Measurements from ENCODE around the gene NOSTRIN.

NOSTRIN gene

DNA sequence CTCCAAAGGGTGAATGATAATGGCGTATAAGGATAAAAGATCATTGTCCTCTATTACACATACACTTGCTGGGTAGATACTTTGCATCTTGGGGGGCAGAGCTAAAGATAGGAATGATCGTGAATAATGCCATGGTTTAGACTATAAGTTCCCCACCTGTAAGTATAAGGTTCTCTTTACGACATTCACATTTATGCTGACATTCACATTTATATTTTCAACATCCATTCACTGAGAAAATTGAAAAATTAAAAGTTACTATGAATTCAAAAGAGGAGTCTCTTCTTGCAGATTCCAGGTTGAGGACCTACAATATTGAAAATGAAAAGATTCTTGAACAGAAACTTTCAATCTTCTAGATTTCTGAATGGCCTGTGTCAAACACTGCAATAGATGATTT lies 89.9 kb downstream of the NOSTRIN start:
- no peak for DNase-seq

DNA sequence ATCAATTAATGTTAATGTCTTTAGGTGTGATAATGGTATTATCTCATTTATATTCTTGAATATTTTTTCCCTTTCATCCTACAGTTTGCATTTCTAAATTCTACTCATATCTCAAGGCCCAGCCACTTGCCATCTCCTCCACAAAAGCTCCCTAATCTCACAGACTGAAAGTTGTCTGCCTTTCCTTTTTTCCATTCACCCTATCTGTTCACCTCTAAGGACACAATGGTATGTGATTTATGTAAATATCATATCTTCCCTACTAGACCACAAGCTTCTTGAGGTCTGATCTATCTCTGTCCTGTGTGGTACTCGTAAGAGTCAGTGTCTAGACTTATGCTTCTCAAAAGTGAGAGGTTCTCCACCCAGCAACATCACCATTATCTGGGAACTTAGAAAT lies 91.7 kb downstream of the NOSTRIN start:
- no peak for DNase-seq

DNA sequence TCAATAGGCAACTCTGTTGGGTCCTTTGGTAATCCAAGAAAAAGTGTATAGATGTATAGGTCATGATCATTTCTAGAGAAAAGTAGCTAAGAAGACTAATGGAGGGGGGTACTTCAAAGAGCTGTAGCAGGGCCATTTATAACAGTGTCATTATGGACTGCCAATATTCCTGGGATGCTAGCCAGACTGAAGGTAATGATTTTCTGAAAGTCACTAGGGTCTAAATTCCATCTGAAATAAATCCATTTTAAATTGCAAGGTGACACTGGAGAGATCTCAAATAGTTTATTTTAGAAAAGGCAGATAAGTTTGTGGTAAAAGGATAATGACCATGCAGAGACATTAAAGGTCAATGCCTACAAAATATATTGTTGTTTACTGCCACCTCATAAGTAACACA lies 92.3 kb downstream of the NOSTRIN start:
- DNase-seq, result no peak

DNA sequence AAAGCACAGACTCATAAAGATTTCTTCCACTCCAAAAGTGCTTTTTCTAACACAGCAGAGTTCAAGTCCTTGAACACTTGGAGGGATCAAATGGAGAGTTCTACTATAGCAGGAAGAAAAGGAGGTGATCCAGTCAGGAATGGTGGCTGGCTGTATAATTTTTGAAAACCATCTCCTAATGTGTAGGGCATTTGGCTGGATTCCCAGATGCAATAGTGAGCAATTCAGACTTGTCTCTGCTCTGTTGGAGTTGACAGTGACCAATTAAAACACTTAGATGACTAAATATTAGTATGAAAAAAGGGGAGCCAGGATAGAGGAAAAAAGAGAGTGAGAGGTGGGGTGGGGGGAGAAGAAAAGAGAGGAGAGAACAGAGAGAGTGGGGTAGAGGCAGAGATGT lies 93.3 kb downstream of the NOSTRIN start:
- peak; percentile 25 for DNase-seq

DNA sequence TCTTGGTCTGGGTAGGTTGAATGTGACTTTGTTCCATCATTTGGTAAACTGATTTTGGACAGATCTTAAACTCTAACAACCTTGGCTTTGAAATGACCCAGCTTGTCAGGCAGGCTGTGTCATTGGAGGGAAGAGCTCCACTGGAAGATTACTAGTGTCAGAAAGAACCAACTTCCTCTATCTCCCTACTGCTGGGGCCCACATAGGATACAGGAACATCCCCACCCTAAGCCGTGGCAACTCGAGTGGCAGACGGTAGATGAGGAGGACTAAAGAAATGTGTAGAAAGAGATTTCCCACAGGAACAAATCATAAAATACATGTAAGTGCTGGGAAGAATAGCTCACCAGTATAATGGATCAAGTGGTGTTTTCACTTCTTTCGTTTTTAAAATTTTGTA lies 94.3 kb downstream of the NOSTRIN start:
- DNase-seq, result no peak

DNA sequence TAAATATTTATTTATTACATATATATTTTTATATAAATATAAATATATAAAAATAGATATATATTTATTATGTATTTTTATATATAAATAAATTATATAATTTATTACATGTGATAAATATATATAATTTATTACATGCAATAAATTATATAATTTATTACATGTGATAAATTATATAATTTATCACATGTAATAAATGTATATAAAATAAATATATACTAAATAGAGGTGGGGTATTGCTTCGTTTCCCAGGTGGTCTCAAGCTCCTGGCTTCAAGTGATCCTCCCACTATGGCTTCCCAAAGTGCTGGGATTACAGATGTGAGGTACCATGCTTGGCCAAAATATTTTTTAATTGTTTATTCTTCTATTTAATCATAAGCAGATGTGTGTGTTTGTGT lies 95.0 kb downstream of the NOSTRIN start:
- DNase-seq, result no peak

DNA sequence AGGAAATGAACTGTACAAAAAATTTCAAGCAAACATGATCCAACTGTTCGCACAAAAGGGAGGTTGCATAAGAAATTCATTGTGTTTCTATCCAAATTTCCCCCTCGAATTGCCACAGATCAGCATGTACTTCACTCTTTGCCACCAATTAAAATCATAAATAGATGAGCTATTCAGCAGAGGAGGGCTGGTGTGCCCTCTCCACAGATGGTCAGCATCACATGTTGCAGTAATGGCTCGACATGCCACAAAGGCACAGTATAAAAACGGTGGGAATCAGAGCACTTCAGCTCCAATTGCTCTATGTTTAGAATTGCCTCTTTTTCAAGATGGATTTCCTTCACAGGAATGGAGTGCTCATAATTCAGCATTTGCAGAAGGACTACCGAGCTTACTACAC lies 98.6 kb downstream of the NOSTRIN start, which contains the start of gene G6PC2:
Gene G6PC2, plus strand, starts transcription at position 289 of the 400 bp plus-strand sequence. Its CDS starts 41 bp downstream, at position 330.
- no peak for DNase-seq

DNA sequence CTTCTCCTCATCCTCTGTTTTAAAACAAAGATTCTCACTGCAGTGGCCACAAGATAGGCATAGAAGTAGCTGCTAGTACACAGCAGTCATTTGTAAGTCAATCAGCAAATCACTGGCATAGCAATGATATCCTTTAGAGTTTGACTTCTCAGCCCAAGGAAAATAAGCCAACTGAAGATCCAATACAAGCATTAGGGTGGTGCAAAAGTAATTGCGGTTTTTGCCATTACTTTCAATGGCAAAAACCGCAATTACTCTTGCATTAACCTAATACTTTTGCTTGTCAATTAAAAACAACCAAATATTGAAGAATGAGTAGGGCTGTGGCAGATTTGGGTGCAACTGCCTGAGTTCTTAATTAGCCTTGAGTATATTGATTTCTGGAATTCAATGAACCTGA lies 101.5 kb downstream of the NOSTRIN start:
- no peak for DNase-seq

DNA sequence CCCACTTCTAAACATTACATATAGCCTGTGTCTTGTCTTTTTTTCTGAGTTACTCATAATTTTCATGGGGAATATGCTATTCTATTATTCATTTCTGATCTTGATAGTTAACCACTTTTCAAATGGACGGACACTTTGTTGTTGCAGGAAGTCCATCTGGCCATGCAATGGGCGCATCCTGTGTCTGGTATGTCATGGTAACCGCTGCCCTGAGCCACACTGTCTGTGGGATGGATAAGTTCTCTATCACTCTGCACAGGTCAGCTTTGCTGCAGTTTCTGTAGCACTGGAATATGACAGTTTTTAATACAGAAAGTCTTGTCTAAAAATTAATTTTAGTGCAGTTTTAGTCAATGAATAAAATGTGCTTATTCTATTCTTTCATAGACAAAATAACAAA lies 101.9 kb downstream of the NOSTRIN start:
- DNase-seq, result no peak

DNA sequence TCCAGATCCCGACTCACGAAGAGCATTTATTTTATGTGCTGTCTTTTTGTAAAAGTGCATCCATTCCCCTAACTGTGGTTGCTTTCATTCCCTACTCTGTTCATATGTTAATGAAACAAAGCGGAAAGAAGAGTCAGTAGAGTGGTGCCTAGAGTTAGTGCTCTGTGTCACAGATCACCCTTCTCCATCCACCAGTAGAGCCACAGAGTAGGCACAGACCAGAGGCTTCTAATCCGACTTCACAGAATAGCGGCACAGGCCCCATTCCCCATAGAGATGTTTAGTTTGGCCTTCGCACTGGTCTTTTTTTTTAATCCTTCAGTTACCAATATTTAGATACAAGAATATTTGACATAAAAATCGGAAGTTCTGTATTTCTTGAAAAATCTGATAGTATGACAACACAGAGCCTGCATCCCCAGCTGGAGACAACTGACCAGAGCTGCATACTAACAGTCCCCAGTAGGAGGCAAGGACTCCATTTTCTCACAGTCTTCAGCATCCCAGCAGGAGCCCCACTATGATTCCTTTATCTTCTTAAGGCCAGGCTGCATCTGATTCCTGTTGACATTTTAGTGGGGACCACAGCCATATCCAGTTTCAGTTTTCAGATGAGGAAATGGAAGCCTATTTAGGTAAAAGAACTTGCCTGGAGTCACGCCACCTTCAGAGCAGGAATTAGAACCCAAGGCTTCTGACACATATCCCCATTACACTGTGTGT lies 105.7 kb downstream of the NOSTRIN start:
- no peak for DNase-seq

DNA sequence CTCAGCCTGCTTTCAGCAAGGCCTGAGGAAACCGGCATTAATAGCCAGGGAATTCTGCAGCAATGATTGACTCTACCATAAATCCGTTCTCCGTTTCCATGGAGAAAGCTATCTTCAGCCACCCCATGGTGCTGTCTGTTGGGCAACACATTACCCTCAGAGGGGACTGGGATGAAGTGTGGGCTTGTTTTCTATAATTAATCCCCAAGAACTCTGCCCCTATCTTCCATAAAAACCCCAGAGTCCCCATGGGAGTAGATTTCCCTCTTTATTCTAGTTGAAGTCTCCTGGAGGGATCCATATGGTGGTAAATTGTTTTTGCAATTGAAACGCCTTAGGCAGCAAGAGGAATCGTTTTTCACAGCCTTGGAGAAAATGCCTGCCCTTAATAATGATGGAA lies 107.9 kb downstream of the NOSTRIN start:
- DNase-seq, result no peak

DNA sequence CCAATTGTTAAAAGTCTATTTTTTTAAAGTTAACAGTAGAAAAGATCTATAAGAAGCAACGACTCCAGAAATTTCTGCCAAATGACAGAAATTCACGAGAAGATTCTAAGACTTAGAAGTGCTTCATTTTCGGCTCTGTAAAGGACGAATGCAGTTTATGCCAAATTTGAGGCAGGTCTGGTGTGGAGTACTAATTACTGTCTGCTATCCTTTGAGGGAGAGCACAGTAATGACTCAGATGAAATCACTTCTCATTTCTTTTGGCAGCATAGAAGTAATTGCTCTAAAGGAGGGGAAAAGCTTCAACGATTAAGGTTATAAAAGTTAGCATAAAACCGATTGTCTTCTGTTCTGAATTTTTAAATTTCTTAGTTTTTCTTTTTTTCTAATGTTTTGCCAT lies 110.0 kb downstream of the NOSTRIN start:
- DNase-seq, result no peak

DNA sequence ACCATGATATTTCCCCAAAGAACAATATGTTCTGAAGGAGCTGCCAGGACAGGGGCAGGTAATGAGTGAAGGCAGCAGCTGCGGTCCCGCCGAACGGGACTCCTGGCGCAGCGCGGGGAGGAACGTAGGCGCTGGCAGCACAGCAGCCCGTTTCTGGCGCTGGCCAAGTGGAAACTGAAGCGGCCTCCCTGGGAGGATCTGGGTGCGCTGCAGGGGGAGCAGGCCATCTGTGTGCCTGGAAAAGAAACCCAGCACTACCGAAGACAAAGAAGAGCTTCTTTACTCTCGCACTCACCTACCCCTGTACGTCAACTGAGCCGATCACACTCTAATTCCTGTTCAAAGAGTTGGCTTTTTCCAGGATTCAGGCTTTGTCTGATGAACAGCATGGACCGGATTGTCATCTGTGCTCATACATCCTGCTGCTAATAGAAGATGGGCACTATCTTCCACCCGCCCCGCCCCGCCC lies 110.5 kb downstream of the NOSTRIN start:
- DNase-seq, result peak; percentile 28

DNA sequence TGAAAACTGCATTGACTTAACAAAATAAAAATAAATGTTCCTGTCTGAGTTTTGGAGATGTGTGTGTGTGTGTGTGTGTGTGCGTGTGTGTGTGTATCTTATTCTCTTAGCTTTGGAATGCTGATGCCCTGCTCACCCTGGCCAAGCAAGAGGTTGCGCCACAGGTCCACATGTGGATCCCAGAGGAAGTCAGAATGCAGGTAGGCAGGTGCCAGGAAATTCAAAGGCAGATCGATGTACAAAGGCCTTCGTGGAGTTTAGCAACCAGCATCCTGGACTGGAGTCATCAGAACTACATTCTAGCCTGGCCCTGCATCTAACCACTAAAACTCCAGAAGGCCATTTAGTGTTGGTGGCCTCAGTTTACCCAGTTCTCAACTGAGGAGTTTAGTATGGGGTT lies 111.1 kb downstream of the NOSTRIN start:
- no peak for DNase-seq
